NCI-H1930 (cell line): ENCODE measurements around the gene FBRSL1.

Source experiments
- DNase-seq, 2 experiments: peaks; one replicate each; lab custom pipeline; 2025; lab: John Stamatoyannopoulos, UW

Gene FBRSL1

GRCh38 chr12:132497514-132498405, 7.8 kb downstream of the FBRSL1 start:
- DNase-seq, result no peak

DNA sequence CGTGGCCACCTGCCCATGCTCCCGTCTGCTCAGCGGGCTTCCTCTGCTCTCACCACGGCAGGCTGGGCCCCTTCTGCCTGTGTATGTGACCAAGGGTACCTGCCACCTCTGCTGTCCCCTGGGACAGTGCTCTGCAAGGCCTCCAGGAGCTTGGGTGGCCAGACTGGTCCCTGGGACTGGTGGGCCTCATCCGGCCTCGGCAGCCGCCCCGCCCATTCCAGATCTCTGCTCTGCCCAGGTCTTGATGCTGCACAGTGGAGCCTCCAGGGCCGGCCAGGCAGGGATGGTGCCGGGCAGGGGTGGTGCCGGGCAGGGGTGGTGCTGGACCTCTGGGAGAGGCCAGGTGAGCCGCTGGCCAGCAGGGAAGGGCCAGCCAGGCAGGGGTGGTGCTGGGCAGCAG, 9.0 kb downstream of the FBRSL1 start:
- no peak for DNase-seq

DNA sequence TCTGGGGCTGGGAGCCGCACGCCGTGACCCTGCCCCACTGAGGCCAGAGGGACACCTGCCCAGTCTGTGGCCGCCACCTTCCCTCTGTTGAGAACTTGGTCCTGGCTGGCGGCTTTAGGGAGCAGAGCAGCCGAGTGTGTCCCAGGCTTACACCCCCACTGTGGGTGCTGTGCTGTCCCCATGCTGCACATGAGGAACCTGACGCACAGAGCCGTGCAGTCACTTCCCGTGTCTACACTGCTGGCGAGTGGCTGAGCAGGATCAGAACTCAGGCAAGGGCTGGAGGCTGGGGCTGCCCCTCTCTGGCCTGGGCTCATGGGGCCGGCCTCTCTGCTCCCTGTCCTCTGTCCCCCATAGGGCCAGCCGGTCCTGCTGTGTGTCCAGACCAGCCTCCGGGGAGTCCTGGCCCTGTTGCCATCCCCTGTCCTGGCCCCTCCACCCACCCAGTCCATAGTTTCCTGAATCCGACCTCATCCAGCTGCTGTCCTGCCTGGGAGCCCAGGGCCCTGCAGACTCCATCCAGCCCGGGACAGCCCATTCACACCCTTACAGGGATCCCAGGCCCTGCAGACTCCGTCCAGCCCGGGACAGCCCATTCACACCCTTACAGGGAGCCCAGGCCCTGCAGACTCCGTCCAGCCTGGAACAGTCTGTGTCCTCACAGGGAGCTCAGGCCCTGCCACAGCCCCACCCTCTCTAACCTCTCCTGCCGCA, 10.3 kb downstream of the FBRSL1 start:
- DNase-seq, result no peak

GRCh38 chr12:132500856-132501180, 10.9 kb downstream of the FBRSL1 start:
- no peak for DNase-seq

DNA sequence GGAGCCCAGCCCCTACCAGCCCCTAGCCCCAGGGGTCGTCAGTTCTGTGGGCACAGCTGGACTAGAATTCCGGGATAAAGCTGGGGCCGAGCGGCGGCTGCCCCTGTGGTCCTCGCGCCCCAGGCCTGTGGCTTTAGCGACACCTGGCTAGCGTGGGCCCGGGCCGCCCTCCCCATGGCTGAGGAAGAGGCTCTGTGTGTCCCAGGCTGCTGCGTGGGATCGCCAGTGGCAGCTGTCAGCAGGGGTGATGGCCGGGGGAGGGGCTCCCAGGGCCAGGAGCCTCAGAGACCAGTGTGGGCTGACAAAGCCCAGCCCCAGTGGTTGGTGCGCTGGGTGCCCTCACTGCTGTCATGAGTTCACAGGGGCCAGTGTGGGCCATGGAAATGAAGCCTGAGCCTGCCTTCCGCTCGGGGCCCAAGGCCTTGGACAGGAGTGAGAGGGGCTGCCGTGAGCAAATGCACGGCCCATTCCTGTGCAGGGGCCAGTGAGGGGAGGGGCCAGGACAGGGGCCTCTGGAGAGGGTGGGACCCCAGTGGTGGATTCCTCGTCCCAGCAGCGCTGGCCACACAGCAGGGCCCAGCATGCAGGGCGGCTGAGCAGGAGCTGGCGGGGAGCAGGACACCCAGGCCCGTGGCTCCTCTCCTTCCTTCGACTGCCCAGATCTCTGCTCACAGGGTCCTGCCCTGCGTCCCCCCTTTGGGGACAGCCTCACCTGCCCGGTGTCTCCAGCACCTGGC, 11.4 kb downstream of the FBRSL1 start:
- no peak for DNase-seq

- no peak for DNase-seq
Observed at GRCh38 chr12:132502149-132502881, 12.4 kb downstream of the FBRSL1 start.

- no peak for DNase-seq
Observed at GRCh38 chr12:132502882-132503193, 12.9 kb downstream of the FBRSL1 start.

- DNase-seq, result no peak
Observed at GRCh38 chr12:132503618-132504204, 13.8 kb downstream of the FBRSL1 start.

DNA sequence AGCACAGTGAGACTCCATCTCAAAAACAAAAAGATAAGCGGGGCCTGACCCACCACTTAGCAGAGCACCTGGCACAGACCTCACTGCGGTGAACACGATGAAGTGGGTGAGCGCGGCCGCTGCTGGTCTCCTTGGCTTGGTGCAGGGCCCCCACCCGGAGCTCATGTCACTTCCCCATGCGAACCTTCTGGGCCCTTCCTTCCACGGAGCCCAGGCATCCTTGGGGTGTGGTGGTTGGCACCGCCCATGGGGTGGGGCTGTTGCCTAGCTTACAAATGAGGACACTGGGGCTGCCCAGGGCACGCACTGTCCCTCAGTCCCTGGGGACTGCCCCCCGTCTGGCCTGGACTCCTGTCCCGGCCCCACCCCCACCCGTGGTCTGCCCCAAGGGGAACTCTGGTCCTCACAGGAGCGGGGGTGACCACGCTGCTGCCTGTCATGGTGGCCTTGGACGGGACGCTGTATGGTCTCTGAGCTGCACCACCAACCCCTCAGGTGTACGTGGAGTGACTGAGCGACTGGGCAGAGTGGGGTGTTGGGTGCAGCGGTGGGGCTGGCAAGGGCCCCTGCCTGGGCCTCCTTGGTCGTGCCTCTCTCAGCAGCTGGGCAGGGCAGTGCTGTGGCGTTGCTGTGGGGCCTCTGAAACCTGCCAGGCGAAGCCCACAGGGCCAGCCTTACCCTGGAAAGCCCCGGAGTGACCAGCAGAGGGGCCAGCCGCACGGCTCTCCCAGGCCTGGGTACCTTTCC, 15.3 kb downstream of the FBRSL1 start:
- no peak for DNase-seq

DNA sequence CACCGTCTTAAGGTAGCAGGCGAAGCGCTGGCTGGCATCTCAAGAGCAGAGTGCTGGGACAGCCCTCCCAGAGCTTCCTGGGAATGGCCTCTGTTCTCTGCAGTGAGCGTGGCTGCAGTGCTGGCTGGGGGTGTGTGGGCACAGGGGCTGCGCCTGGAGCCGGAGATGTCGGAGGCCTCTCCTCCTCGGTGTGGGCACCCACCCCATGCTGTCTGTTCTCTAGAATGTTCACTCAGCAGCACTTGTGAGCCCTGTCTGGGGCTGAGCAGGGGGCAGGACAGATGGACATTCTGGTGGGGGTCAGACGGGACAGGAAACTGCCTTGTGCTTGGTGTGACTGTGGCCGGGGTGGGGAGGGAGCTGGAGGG, 15.9 kb downstream of the FBRSL1 start:
- DNase-seq, result no peak

GRCh38 chr12:132506328-132507160, 16.6 kb downstream of the FBRSL1 start:
- DNase-seq, result no peak

DNA sequence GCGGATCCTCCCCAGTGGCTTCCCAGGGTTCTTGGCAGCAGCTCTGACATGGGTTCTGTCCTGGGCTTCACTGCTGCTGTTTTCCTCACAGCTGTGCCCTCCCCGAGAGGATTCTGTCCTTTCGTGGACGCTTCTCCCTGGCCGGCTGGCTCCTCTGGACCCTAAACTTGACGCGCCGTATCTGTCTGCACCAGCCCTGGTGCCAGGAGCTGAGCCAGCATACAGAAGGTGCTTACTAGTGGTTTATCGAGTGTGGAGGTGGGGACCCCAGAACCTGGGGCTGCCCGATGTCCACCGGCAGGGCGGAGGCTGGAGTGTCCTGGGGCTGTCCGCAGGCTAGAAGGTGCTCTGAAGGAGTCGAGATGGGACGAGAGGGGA, 17.2 kb downstream of the FBRSL1 start:
- no peak for DNase-seq

DNA sequence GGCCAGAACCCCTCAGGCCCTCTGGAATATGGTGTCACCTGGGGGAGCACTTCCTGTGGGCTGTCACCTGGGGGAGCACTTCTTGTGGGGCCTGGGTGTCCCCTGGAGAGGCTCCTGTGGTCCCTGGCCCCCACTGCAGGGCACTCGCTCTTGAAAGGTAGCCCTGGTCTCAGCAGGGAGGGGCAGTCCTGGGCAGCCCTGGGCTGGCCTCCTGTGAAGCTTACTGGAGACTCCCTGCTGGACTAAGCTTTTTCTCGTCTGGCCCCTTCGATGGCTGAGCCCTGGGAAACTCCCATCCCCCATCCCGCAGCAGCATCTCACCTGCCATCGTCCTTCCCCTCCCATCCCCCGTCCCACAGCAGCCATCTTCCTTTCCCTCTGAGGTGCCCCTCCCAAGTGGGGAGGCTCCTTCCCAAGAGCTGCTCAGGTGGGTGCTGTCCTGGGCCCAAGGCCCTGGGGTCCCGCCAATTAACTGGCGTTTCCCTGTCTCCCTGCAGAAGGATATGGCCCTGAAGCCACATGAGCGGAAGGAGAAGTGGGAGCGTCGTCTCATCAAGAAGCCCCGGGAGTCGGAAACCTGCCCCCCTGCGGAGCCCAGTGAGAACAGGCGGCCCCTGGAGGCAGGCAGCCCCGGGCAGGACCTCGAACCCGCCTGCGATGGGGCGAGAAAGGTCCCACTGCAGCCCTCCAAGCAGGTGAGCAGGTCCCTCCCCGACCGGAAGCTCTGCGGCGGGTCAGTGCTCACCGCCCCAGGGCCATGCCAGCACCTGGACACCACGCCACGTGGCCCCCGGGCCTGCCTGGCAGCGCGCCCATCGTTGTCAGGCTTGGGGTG, 17.9 kb downstream of the FBRSL1 start:
- no peak for DNase-seq

DNA sequence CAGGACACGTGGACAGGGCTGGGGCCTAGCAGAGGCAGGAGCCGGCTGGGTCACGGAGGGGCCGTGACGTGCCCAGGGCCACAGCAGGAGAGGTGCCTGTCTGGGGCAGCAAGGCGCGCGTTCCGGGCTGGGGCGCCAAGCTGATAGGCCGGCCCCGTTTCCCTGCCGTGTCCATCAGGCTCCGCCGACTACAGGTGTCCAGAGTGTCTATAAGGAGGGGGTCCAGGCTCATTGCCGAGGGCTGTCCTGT, 18.5 kb downstream of the FBRSL1 start:
- DNase-seq, result no peak

DNA sequence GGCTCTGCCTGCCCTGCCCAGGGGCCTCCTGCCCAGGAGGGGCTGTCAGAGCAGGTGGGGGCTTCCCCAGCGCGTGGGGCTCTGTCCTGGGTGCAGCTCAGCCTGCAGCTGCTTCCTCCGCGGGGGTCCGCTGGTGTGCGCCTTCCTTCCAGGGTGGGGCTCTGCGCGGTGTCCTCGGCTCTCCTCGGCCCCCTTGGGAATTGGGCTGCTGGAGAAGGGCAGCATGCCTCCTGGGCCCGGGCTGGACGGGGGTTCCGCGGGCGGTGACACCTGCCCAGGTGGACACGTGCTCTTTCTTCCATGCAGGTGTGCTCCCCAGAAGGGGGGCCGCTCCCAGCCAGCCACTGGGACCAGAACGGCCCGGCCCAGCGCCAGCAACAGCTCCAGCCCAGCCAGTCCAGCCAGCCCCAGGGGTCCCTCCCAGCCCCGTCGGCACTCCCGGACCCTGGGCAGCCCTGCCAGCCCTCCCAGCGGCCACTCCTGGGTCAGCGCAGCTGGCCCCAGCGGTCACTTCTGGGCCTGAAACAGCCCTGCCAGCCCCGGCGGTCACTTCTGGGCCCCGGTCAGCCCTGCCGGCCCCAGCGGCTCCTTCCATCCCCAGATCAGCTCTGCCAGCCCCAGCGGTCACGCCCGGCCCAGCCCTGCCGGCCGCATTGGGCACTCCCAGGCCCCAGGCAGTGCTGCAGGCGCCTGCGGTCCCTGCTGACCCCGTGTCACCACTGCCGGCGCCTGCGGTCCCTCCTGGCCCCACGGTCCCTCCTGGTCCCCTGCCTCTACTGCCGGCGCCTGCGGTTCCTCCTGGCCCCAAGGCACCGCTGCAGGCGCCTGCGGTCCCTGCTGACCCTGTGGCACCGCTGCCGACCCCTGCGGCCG, 19.1 kb downstream of the FBRSL1 start:
- no peak for DNase-seq

GRCh38 chr12:132510111-132510724, 20.3 kb downstream of the FBRSL1 start:
- DNase-seq, result no peak

DNA sequence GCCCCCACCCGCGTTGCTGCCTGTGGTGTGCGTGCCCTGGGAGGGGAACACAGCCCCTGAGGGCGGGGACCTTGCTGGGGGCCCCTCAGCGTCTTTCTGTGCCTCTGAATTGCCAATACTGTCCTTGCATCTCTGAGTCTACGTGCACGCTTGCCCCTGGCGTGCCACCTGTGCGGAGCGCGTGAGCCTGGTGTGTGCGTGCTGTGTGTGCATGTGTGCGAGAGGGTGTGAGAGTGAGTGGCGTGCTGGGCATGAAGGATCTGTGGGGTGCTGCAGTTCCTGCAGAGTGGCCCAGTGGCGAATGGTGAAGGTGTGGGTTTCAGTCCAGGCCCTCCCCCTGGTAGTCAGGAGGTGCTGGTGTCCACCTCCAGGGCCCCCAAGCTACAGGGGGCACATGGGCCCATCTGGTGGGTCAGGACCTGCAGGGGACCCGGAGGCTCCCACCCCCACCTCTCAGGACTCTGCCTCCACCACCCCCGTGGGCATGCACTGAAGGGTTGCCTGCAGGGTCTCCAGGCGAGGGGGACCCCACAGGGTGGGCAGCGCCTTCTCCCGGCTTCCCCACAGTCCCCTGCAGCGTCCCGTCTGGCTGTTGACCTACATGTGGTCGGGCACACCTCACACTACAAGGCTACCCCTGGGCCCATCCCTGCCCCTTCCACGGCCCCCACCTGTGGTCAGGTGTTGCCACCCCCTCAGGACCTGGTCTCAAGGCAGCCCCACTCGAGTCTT, 21.0 kb downstream of the FBRSL1 start:
- no peak for DNase-seq
